Middle frontal gyrus (tissue), 1 donor: ENCODE data around the gene CCDC174.
"Not testable (repeated sequence)": the region's sequence is repeated elsewhere in the genome, so short reads cannot be mapped to it uniquely, and the experiment has no call there.

Experiments used
- DNase-seq: peaks from one replicate; pipeline ENCODE4 v3.0.0-alpha.2; 2015; ENCODE audit warnings: low spot score; ENCODE audit errors: extremely low spot score

The CCDC174 gene

GRCh38 chr3:14651440-14652251 lies at the start of gene CCDC174:
Gene CCDC174, plus strand, starts transcription at chr3:14651762. Its CDS starts 75 bp downstream, at chr3:14651837.
- peak; percentile 99 for DNase-seq

- no peak for DNase-seq
These were observed 49.4 kb upstream of the CCDC174 start for GRCh38 chr3:14602006-14602803.

GRCh38 chr3:14602804-14603644 lies 48.5 kb upstream of the CCDC174 start:
- DNase-seq = no peak

- no peak for DNase-seq
These were observed 46.5 kb upstream of the CCDC174 start for GRCh38 chr3:14605067-14605466.

GRCh38 chr3:14605744-14606143 lies 45.8 kb upstream of the CCDC174 start:
- no peak for DNase-seq

GRCh38 chr3:14606669-14607339 lies 44.8 kb upstream of the CCDC174 start:
- DNase-seq = no peak

- no peak for DNase-seq
These were observed 43.3 kb upstream of the CCDC174 start for GRCh38 chr3:14608298-14608697.

GRCh38 chr3:14609058-14609457 lies 42.5 kb upstream of the CCDC174 start:
- DNase-seq = not testable (repeated sequence)

GRCh38 chr3:14609506-14609905 lies 42.1 kb upstream of the CCDC174 start:
- no peak for DNase-seq

- DNase-seq = no peak
These were observed 41.6 kb upstream of the CCDC174 start for GRCh38 chr3:14609941-14610340.

- no peak for DNase-seq
These were observed 37.4 kb upstream of the CCDC174 start for GRCh38 chr3:14614189-14614588.

GRCh38 chr3:14614862-14615261 lies 36.7 kb upstream of the CCDC174 start:
- DNase-seq = no peak

- no peak for DNase-seq
These were observed 34.7 kb upstream of the CCDC174 start for GRCh38 chr3:14616606-14617507.

- DNase-seq = no peak
These were observed 34.0 kb upstream of the CCDC174 start for GRCh38 chr3:14617508-14618023.

GRCh38 chr3:14619605-14620004 lies 32.0 kb upstream of the CCDC174 start:
- DNase-seq = no peak

GRCh38 chr3:14620512-14620911 lies 31.1 kb upstream of the CCDC174 start:
- no peak for DNase-seq

GRCh38 chr3:14621093-14621492 lies 30.5 kb upstream of the CCDC174 start:
- DNase-seq = no peak

GRCh38 chr3:14622368-14622767 lies 29.2 kb upstream of the CCDC174 start:
- no peak for DNase-seq

- no peak for DNase-seq
These were observed 28.0 kb upstream of the CCDC174 start for GRCh38 chr3:14623569-14624051.

GRCh38 chr3:14624498-14624897 lies 27.1 kb upstream of the CCDC174 start:
- DNase-seq = no peak
